Fibroblast of villous mesenchyme (primary cell): ENCODE data around the gene PACSIN1. TPM values are rescaled to one million over a fixed set of nuclear protein-coding genes. Genes with fewer than 3 reads are reported as not detected.

Source experiments
- DNase-seq: peaks from one replicate; pipeline ENCODE4 v3.0.0-alpha.2; 2010; ENCODE audit warnings: low read depth
- H3K4me3 ChIP-seq: 2 replicates; pipeline ENCODE4 v1.5.1; 2011; ENCODE audit warnings: low read depth, mild to moderate bottlenecking, low read length
- CTCF ChIP-seq: IDR thresholded peaks from 2 replicates; pipeline ENCODE4 v1.5.1; 2012; ENCODE audit warnings: low read depth, mild to moderate bottlenecking, low read length; ENCODE audit not compliant: insufficient read depth
- total RNA-seq: library from RNA; depleted of rRNA; stranded (reverse); fragments of >200 nt; gene quantifications from 2 replicates; pipeline ENCODE4 v1.2.3, GENCODE V29; 2012

Gene PACSIN1
- total RNA-seq, 1 donor, result under 0.01 TPM

- DNase-seq, result no peak
- no peak overlapping the region for H3K4me3 ChIP-seq
- TF ChIP-seq CTCF, result no peak
Measured at GRCh38 chr6:34441526-34441925, 24.4 kb upstream of the PACSIN1 start.

- H3K4me3 ChIP-seq, result no peak overlapping the region
- TF ChIP-seq CTCF, result no peak
- no peak for DNase-seq
Measured at GRCh38 chr6:34445313-34445860, 20.5 kb upstream of the PACSIN1 start.

DNA sequence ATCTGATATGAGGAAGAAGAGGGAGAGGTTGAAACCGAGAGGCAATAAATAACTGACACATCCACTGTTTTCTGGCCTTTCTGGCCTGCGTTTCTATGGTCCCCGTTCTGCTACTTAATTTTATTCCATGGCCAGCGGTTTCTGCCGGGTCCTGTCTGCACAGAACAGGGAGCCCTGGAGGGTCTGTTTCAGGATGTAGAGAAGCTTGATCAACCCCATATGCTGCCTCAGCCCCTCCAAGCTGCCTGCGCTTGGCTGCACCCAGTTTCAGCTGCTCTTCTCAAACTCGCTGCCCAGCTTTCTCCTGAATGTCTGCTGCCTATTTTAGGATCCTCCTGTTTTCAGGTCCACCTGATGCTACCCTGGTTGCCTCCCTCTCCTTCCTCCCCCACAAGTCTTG lies 18.5 kb upstream of the PACSIN1 start:
- no peak for DNase-seq
- TF ChIP-seq CTCF, result no peak
- H3K4me3 ChIP-seq, result no peak overlapping the region

DNA sequence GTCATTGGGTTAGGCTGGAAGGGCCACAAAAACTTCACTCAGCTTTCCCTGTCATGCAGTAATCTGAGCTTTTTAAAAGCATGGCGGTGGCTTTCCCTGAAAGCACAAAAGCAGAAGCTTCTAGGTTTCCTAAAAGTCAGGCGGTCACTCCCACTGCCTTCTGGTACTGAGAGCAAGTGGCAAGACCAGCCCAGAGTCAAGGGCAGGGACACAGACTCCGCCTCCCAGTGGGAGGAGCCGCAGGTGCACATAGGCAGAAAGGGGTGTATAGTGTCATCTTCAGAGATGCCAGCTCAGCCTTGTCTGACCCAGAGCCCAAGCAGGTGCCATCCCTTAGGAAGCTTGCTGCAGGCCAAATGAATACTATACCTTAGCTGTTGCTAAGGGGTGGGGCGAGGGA lies 18.0 kb upstream of the PACSIN1 start:
- no peak for TF ChIP-seq CTCF
- no peak for DNase-seq
- H3K4me3 ChIP-seq, result no peak overlapping the region

DNA sequence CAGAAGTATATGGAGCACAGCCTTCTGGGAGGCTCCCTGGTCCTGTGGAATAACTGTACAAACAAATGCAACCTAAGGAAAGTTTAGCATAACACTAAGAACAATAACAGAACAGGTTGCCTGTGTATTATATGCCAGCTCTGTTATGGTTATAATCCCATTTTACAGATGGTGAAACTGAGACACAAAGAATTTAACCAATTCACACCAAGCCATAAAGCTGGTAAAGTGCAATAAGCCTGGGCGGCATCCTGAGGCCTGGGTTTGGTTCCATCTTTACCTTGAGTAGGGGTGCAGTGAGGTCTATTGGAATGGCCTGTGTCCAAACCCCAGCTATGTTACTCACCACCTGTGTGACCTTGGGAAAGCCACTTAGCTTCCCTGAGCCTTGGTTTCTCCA lies 14.7 kb upstream of the PACSIN1 start:
- no peak for DNase-seq
- no peak overlapping the region for H3K4me3 ChIP-seq
- no peak for TF ChIP-seq CTCF

DNA sequence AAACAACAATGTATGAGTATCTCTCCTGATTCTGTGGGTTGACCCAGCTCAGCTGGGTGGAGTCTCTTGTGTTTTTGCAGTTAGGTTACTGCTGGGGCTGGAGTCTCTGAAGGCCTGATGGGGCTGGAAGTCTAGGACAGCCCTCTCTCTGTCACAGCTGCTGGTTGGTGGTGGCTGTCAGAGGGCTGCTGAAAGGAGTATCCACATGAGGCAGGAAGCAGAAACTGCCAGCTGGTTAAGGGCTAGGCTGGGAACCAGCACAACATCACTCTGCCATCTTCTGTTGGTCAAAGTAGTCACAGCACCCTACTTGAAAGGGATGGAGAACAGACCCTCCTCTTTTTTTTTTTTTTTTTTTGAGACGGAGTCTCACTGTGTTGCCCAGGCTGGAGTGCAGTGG lies 10.0 kb upstream of the PACSIN1 start:
- DNase-seq, result no peak
- TF ChIP-seq CTCF, result no peak
- H3K4me3 ChIP-seq, result no peak overlapping the region

DNA sequence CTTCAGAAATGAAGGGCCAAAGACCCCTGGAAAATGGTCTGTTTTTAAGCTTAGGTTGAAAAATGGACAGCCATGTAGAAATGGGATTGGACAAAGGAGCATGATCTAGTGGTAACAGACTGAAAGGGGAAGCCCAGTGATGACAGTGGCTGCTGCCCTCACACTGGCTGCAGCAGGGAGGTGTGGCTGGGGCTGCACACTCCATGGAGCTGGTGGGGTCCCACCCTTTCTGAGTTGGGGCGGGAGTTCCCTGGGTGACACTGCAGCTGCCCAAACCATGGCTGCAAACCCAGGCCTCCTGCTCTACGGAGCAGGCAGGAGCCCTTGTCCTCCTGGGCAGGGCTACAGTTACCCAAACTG lies 8.5 kb upstream of the PACSIN1 start:
- no peak for DNase-seq
- TF ChIP-seq CTCF, result no peak
- H3K4me3 ChIP-seq, result no peak overlapping the region
